Measurements from ENCODE around the gene CLDN15.

CLDN15 gene

DNA sequence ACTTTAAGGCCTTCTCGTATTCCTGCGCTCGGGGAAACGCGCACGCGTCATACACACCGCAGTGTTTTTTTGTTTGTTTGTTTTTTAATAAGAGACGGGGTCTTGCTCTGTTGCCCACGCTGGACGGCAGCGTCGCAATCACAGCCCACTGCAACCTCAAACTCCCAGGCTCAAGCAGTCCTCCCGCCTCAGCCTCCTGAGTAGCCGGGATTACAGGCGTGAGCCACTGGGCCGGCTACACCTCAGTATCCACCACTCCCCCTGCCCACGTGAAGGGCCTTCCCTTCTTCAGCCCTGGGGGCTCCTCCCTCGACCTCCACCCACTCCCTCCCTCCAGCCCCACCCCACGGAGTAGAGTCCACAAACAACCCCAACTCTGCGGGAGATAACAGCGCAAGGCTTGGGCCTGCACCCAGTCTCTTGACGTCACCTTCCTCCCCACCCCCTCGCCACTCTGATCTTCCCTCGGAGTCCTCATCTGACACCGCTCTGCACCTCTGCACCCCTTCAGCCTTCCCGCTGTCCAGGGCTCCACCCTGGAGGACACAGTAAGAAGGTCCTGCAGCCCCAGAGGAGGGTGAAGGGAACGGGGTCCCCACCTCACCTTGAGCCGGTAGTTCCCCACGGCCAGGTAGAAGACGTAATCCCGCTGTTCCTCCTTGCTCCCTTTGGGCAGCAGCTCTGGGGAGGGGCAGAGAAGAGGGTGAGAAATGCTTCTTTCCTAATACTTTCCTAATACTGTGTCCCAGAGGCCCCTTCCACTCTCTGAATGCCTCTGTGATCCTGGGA lies 2.8 kb upstream of the CLDN15 start:
- TF ChIP-seq, protein P1, sequence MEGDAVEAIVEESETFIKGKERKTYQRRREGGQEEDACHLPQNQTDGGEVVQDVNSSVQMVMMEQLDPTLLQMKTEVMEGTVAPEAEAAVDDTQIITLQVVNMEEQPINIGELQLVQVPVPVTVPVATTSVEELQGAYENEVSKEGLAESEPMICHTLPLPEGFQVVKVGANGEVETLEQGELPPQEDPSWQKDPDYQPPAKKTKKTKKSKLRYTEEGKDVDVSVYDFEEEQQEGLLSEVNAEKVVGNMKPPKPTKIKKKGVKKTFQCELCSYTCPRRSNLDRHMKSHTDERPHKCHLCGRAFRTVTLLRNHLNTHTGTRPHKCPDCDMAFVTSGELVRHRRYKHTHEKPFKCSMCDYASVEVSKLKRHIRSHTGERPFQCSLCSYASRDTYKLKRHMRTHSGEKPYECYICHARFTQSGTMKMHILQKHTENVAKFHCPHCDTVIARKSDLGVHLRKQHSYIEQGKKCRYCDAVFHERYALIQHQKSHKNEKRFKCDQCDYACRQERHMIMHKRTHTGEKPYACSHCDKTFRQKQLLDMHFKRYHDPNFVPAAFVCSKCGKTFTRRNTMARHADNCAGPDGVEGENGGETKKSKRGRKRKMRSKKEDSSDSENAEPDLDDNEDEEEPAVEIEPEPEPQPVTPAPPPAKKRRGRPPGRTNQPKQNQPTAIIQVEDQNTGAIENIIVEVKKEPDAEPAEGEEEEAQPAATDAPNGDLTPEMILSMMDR (IDR thresholded peaks at IDR 0.05) = no peak
- H3K9me3 ChIP-seq = no peaks in the 10 kb centered on the region
- no peak overlapping the region for H3K27ac ChIP-seq
- no peak overlapping the region for H3K4me3 ChIP-seq (ENCODE audit: low read depth in 1 of 2, low read length in 1 of 2)
- peaks cover 50% of the 10 kb centered on the region for H3K36me3 ChIP-seq
- H3K27me3 ChIP-seq = peaks cover 29% of the 10 kb centered on the region
- H3K4me1 ChIP-seq (ENCODE audit: control insufficient read depth in 1 of 2, insufficient read depth in 1 of 2, low read depth in 1 of 2, low read length in 1 of 2) = peaks cover 39 to 47% of the 10 kb centered on the region in 2 experiments

DNA sequence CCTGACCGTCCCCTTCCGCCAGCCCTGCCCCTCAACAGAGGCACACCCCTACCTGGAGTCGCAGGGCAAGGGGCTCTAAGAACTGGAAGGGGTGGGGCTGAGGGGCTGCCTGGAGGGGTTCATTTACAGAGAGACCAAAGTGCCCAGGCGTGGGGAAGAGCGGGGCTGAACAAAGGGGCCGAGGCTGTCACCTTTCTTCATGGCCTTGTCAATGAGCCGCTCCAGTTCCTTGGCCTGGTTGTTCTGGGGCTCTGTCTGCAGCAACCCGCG lies 2.3 kb upstream of the CLDN15 start:
- Histone ChIP-seq H3K36me3 (peaks cover 54% of the 10 kb centered on the region), H3K9me3 (no peaks in the 10 kb centered on the region), H3K27me3 (peaks cover 29% of the 10 kb centered on the region), H3K4me3 (ENCODE audit: low read depth in 1 of 2, low read length in 1 of 2) (no peak overlapping the region), H3K27ac (no peak overlapping the region), H3K4me1 (ENCODE audit: control insufficient read depth in 1 of 2, insufficient read depth in 1 of 2, low read depth in 1 of 2, low read length in 1 of 2) (peaks cover 35 to 41% of the 10 kb centered on the region in 2 experiments)
- TF ChIP-seq, protein P1 (IDR thresholded peaks at IDR 0.05) = no peak

DNA sequence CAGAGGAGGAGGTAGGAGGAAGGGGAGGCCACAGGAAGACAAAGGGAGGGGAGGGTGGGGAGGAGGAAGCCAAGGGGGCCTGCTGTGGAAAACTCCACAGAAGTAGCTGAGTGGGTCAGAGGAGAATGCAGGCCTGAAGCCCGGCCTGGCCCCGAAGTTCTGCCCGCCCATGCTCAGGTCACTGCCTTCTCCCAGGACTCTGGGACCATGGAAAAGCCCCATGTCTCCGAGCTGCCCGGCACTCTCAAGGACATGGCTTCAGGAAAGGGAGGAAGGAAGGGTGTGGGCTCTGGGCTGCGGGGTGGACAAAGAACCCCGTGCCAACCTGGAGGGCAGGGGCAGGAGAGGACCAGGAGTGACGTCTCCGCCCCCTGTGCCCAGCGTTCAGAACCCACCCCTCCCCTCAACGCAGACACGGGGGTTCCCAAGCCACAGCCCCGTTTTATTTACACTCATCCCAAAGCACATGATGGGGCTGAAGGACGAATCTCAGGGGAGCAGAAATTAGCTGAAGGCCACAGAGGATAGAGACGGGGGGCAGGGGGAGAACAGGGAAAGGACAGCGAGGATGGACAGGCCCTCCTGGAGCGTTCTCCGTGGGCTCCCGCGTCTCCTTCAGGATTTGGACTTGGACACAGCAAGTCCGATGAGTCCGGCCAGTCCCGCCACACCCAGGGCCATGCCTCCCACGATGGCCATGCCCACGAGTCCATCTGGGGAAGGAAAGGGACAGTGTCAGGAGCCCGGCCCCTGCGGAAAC lies 1.8 kb upstream of the CLDN15 start:
- H3K9me3 ChIP-seq = no peaks in the 10 kb centered on the region
- no peak overlapping the region for H3K4me3 ChIP-seq (ENCODE audit: low read depth in 1 of 2, low read length in 1 of 2)
- TF ChIP-seq, protein P1 (IDR thresholded peaks at IDR 0.05) = no peak
- peaks cover 29% of the 10 kb centered on the region for H3K27me3 ChIP-seq
- peaks cover 35 to 39% of the 10 kb centered on the region in 2 experiments for H3K4me1 ChIP-seq (ENCODE audit: control insufficient read depth in 1 of 2, insufficient read depth in 1 of 2, low read depth in 1 of 2, low read length in 1 of 2)
- no peak overlapping the region for H3K27ac ChIP-seq
- peaks cover 57% of the 10 kb centered on the region for H3K36me3 ChIP-seq

DNA sequence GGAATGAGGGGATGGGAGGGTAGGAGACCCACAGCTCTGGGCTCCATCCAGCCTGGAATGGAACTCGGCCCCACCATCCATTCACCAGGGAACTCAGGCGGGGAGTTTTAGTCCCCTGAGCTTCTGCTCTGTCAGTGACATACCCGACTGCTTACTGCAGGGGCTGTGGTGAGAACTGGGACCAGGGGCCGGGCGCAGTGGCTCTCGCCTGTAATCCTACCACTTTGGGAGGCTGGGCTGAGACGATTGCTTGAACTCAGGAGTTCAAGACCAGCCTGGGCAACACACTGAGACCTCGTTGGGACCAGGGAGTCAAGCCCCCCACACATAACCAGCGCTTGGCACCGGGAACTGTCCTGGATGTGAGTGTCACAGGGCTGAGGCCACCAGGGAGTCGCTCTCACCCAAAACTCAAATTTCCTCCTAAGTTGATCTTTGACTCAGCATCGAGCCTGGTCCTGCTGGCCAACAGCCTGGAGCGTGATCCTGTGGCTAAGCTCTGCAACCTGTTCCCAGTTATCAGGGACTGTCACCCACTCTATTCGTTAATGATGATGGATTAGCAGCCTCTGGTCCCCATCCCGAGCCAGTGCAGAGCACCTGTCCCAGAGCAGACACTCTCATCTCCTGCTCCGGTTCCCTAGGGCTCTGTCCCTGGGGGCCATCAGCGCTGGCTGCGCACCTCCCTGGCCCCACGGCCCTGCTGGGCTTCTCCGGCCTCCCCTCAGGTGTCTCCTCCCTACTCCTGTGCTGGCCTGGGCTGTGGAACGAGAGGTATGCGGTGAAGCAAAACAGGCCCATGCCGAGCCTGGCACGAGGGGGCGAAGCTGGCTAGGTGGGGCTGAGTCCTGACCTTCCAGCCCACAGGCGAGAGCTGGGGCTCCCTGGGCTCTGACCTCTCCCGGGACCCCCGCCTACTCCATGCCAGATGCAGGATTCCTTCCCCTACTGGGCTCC lies 902 bp upstream of the CLDN15 start:
- TF ChIP-seq, protein P1 (IDR thresholded peaks at IDR 0.05) = no peak
- Histone ChIP-seq H3K4me1 (ENCODE audit: control insufficient read depth in 1 of 2, insufficient read depth in 1 of 2, low read depth in 1 of 2, low read length in 1 of 2) (peaks cover 28 to 30% of the 10 kb centered on the region in 2 experiments), H3K4me3 (ENCODE audit: low read depth in 1 of 2, low read length in 1 of 2) (no peak overlapping the region), H3K27me3 (peaks cover 29% of the 10 kb centered on the region), H3K36me3 (peaks cover 63% of the 10 kb centered on the region), H3K9me3 (no peaks in the 10 kb centered on the region), H3K27ac (no peak overlapping the region)

DNA sequence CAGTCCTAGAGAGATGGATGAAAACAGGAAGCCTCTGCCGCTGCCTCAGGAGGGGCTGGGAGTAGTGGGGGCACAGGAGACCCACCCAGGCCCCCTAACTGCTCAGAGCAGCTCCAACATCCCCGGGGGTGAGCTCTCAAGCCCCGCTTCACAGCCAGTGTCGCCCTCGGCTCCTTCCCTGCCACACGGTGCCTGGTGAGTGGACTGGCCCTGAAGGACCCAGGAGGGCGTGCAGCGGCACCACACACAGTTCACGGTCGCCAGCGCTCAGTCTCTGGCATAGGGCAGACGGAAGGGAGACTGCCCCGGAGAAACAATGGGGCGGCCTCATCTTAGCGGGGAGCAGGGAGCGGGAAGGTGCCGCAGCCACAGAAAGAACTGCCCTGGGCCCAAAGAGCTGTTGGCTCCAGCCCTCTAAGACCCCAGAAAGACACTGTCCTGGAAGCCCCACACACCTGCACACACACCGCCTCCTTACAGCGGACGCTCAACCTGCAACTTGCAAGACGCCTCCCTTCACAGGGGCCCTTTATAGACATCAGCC lies 1.2 kb downstream of the CLDN15 start:
- H3K27me3 ChIP-seq = peaks cover 29% of the 10 kb centered on the region
- no peaks in the 10 kb centered on the region for H3K9me3 ChIP-seq
- H3K4me3 ChIP-seq (ENCODE audit: low read depth in 1 of 2, low read length in 1 of 2) = no peak overlapping the region
- peaks cover 19 to 21% of the 10 kb centered on the region in 2 experiments for H3K4me1 ChIP-seq (ENCODE audit: control insufficient read depth in 1 of 2, insufficient read depth in 1 of 2, low read depth in 1 of 2, low read length in 1 of 2)
- H3K27ac ChIP-seq = no peak overlapping the region
- H3K36me3 ChIP-seq = peaks cover 81% of the 10 kb centered on the region
- TF ChIP-seq, protein P1 (IDR thresholded peaks at IDR 0.05) = no peak
